HUDEP-2 (cell line): ENCODE data around the gene HPS3.
"Not testable (repeated sequence)": the region's sequence is repeated elsewhere in the genome, so short reads cannot be mapped to it uniquely, and the experiment has no call there.

Experiments used
- DNase-seq, 76 experiments: peaks; one replicate each; lab custom pipeline; 2025; ENCODE audit not compliant: unreplicated experiment in 76 of 76; lab: John Stamatoyannopoulos, UW

Gene HPS3

DNA sequence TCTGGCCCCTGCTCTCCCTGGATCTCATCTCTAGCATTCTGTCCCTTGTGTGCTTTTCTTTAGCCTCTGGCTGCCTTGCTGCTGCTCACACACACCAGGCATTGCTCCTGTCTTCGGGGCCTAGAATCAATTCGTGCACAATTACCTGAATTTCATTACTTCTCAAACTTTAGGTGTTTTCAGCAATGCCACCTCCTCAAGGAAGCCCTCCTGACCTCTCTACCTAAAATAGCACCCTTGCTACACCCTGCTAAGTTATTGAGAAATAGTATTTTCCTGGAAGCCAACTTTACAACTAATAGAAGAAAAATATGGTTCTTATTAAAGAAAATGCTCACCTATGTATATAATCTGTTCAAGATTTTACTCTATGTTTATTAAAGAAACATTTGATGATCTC is 51.7 kb downstream of the HPS3 start:
- DNase-seq = no peak

DNA sequence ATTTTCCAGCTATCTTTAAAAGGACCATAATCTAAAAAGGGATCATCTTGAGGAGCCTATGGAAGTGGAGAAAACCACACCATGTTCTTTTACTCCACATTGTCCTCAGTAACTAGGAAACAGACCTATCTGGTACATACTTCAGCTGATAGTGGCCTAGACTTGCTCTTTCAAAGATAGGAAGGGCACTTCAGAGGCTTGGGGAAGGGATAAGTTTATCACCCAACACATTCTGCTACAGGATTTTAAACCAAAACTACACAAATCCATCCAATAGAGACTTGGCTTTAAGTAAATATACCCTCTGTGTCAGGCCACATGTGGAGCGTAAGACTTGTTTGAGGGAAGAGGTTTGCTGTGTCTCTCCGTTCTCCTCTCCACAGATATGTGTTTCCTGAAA is 56.8 kb downstream of the HPS3 start:
- DNase-seq = peak in 14 of 76 experiments; percentile 3 to 29 (median 8)

DNA sequence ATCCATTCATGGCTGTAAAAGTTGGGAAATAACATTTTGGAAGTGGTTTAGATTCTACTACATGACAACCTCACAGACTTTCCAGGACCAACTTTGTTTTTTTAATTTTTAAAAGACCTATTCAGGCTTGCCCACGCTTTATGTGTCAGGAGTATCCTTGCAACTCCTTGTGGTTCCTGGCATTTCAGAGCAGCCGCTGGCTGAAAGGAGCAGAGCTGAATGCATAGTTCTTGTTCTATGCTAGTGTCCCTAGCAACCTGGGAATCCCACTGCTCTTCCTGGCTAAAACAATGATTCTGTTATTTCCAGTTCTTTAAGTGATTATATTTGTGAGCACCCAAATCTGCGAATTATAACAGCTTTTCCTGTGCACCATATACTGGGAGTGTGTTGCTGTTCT is 57.3 kb downstream of the HPS3 start:
- DNase-seq = no peak

DNA sequence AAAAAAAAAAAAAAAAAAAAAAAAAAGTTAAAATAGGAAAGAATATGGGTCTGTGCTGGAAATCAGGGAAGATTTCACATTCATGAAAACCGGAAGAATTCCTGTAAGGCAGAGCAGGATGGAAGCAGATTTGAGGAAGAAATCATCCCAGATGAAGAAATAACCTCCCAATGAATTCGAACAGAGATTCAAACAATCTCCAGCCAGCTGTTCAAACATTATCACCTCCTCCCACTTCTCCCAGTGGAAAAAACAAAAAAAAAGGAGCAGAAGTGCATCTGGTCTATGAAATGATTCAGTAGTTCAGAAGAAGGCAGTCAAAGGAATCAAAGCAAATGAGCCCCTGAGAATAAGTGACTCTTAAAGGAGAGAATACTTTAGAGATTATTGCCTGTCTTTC is 59.1 kb downstream of the HPS3 start:
- no peak for DNase-seq

DNA sequence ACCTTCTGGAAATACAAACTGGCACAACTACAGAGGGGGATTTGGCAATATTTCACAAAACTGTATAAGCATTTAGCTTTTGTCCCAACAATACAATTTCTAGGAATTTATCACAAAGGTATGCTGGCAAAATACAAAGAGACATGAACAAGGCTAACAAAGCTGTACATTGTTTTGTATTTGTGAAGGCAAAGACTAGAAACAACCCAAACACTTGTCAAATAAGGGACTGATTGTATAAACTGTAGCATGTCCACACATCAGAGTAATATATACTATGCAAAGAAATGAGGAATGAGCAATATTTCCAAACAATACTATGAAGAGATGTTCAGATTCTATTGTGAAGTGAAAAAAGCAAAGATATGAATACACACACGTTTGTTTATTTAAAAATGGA is 65.8 kb downstream of the HPS3 start:
- DNase-seq = no peak

DNA sequence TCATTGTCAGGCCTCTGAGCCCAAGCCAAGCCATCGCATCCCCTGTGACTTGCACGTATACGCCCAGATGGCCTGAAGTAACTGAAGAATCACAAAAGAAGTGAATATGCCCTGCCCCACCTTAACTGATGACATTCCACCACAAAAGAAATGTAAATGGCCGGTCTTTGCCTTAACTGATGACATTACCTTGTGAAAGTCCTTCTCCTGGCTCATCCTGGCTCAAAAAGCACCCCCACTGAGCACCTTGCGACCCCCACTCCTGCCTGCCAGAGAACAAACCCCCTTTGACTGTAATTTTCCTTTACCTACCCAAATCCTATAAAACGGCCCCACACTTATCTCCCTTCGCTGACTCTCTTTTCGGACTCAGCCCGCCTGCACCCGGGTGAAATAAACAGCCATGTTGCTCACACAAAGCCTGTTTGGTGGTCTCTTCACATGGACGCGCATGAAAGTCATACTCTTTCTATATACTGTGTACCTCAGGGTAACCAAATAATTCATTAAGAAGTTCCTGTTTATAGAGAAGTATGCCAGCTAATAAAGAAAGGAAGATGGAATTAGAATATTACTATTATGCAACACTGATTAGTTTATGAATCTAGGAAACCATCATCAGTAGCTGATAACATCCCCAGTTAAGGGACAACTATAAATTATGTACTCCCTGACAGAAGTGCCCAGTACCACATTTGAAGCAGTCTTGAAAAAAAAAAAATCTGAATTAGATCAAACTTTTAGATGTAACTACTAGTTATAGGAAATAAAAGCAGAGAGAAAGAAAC is 67.6 kb downstream of the HPS3 start:
- not testable (repeated sequence) for DNase-seq

DNA sequence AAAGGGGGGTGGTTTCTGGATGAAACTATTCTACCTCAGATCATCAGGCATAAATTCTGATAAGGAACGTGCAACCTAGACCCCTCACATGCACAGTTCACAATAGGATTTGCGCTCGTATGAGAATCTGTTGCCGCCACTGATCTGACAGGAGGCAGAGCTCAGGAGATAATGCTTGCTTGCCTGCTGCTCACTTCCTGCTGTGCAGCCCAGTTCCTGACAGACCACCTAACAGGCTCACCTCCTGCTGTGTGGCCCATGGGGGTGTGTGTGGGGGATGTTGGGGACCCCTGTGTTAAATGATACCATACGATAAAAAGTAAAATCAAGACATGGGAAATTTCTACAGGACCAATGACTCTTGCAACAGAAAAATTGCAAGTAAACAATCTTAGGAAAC is 68.2 kb downstream of the HPS3 start:
- no peak for DNase-seq

DNA sequence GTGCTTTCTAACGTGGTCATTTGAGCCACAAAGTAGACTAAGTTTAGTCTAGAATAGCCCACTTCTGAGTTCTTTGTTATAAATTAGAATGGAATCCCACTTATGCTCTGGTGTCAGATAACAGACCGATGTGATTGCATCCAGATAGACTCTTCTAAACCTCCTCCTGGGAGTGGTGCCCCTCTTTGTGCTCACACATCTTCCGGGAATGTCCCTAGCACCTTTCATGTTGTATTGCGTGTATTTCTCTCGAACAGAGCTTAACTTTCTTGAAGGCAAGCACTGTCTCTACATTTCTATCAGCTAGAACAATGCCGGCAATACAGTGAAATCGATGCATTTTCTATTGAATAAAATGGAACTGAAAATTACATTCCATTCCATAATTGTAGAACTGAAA is 69.2 kb downstream of the HPS3 start:
- DNase-seq = no peak

DNA sequence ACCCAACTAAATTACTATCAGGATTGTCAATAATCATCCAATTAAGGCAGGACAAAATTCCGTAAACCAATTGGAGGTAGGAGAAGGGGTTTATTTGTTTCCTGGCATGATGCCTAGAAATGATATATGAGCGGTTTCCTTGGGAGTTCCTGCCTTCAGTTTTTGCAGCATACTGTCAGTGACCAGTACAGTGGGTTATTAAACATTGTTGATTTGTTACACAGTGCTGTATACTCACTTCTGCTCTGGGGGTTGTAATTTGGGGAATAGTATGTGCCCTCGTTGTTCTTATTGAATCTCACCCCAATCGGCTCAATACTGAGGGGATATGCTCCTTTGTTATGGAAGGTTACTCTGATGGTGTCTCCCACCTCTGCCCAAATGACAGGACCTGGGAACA is 70.0 kb downstream of the HPS3 start:
- DNase-seq = no peak

DNA sequence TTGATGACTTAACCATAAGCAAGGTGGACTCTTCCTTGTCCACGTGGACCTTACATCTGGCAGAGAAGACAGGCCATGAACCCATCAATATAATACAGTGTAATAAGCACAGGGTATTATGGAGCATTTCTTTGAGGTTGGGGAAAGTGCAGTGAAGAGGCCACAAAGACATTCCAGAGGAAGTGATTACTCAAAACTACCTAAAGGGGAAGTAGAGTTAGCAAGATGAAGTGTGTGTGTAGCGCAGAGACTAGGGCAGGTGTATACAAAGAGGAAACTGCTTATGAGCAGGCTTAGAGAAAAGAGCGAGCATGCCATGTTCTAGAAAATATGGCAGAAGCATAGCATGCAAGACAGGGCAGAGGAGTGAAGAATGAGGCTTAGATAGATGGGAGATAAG is 74.3 kb downstream of the HPS3 start:
- DNase-seq = no peak

DNA sequence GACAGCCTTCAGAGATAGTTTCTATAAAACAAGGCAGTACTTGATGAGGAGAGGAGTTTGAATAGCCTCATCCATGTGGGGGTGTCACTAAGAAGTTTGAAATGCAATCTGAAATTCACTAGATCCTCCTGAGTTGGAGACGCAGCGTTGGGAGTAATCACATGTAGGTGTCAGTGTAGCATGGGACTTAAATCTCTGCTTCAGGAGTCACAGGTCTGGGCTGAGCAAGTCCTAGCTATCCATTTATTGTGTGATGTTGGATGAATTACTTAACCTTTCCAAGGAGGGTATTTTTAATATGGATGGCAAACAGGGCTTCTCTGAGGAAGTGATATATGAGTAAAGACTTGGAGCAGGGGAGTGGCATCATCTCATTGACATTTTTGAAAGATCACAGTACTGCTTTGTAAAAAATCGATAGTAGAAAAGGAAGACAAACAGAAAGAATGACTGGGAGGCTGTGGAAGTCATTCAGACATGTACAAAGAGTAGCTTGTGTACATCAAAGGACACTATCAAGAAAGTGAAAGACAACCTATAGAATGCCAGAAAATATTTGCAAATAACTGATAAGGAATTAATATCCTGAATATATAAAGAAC is 75.1 kb downstream of the HPS3 start:
- no peak for DNase-seq

DNA sequence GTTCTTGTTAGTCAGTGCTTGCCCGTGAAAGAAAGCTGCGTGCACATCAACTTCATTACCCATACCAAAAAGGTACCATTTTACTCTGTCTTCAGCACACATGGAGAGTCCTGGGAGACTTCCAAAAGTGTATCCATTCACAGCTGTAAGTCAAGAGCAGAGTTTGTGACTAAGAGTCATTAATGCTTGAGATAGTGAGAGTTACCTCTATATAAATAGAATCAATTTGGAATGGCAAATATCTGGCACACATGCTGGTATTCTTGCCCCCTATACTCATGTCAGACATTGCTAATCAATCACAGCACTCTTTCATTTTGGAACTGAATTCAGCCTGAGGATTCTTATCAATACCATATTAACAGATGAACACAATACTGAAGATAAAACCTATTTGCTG is 78.0 kb downstream of the HPS3 start:
- DNase-seq = no peak

DNA sequence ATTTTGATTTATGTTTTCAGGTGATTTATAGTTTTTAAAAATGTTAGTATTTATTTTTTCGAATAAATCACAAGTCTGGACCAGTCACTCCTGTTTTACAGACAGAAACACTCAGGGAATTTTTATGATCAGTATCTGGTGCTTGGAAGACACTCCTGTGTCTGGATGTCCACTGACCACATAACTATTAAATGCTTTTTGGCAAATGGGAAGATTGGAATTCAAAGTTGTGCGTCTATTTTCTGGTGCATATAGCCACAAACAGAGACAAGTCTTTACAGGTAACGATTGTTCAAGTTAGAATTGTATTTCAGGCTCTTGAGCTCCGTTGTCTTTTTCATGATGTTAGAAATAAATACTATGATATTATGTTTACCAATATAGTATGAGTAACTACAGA is 80.0 kb downstream of the HPS3 start:
- DNase-seq = no peak

DNA sequence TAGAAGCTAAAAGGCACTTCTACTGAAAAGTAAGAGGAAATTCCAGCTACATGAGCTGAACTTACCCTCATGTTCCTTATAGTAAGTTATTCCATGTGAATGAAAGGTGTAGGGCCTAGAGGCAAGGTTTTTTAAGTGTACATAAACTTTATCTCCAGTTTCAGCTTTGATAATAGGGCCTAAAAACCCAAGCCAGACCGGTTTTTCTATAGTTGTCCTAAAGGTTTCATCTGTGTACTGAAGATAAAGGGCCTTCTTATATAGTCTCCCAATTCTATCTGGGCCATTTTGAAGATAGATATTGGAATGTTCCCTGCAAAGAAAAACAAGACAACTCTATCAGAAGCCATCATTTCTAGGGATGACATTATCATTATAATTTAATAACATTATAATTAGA is 82.9 kb downstream of the HPS3 start:
- peak in 5 of 76 experiments; percentile 1 to 14 (median 8) for DNase-seq

DNA sequence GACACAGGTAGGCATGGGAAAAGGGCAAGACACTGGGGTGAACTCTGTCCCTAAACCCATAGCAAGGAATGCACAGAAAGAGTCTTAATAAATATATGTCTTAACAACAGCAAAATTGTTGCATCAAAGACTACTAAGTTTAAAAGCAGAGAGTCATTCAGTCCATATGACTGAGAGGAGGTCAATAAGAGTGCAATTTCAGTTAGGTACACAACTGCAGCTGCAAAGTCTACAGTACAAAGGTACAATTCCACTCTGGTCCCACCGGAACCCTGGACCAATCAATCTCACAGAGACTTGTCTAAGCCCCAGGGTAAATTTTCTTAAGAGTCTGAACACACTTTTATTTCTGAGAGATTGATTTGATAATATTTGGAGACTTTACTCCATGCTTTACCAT is 85.3 kb downstream of the HPS3 start:
- no peak for DNase-seq

DNA sequence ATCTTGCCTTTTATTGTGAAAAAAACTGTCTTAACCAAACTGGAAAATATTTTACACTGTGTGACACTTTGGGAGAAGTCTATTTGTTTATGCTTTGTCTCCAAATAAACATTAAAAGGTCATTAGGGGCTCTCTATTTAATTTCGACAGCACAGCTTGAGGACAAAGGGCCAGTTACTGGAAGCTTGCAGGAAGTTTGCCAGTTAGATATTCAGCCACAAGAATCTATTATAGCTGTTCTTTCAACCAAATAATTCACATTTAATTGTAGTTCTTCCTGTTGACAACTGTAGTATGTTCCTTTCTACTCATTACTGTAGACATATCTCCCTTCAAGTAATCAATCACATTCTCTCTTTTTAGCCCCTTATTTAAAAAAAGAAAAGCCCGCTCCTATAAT is 86.1 kb downstream of the HPS3 start:
- DNase-seq = no peak

DNA sequence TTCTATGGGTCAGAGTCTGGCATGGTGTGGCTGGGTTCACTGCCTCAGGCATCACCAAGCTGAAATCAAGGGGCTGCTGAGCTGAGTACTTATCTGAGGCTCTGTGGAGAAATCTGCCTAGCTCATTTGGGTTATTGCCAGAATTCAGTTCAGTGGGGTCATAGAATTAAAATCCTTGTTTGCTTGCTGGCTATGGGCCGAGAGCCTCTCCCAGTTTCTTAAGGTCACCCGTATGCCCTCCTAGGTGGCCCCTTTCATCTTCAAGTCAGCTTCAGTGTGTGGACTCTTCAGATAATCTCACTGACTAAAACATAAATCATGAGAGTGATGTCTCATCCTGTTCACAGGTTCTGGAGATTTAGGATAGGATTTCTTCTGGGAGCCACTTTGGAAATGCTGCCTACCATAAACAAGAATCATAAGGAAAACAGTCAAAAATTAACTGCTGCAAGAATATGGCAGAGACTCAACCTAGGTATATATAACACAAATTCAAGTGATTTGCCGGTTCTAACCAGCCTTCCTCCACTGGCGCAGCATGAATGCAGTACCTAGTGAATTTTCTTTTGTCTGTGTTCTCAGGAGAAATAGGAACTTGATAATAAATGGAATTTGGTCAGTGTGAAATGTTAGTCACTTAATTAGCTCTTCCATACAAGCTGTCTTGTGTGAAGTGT is 86.9 kb downstream of the HPS3 start:
- DNase-seq = peak in 3 of 76 experiments; percentile 2 to 17 (median 16)

DNA sequence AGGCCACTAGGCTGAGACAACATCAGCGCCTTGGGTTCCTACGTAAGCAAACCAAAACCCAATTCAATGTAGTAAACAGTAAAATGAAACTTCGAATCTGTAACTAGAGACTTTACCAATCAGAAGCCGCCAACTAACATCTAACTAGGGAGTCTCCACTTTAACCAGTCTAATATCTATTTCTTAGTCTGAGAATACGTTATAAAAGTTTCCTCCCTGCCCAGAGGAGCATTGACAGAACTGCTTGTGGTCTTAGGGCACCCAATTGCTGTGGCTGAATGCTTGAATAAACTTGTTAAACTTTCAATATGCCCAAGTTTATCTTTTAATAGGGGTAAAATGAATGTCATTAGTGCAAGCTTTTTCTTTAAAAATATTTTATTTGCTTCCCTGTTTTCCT is 87.9 kb downstream of the HPS3 start:
- no peak for DNase-seq

DNA sequence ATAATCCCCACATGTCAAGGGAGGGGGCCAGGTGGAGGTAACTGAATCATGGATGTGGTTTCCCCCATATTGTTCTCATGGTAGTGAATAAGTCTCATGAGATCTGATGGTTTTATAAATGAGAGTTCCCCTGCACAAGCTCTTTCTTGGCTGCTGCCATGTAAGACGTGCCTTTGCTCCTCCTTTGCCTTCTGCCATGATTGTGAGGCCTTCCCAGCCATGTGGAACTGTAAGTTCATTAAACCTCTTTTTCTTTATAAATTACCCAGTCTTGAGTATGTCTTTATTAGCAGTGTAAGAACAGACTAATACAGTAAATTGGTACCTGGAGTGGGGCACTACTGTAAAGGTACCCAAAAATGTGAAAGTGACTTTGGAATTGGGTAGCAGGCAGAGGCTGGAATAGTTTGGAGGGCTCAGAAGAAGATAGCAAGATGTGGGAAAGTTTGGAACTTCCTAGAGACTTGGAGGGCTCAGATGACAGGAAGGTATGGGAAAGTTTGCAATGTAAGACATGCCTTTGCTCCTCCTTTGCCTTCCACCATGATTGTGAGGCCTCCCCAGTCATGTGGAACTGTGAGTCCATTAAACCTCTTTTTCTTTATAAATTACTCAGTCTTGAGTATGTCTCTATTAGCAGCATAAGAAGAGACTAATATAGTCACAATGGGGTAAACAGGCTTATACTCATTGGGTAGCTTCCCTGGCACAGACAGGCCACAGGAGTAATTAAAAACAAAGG is 90.1 kb downstream of the HPS3 start:
- not testable (repeated sequence) for DNase-seq

DNA sequence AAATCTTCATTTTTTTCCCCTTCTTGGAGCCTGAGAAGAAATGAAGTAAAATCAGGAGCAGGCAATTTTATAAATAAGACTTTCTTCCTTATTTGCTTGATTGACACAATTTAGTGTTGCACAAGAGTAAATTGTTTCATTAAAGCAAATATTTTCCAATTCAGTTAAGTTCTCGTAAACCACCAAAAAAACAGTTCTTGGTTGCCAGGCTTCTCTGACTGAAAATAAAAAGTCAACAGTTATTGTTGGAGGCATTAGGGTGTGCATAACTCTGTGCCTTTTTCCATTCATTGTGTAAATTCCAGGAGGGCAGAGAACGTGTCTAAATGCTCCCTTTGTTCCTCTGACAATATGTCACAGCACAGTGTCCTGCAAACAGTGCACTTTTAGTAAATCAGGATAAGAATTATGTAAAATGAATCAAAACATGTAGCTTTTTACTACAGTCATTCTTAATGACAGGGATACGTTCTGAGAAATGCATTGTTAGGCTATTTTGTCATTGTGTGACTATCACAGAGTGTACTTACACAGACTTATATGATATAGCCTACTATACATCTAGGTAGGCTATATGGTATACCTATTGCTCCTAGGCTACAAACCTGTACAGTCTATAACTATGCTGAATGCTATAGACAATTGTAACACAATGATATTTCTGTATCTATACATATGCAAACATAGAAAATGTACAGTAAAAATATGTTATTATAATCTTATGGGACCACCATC is 92.5 kb downstream of the HPS3 start, which contains the start of gene CP:
Gene CP, minus strand, starts transcription at position 47 of the 735 bp plus-strand sequence. Its CDS starts 37 bp downstream, at position 10.
- no peak for DNase-seq
